Measurements from ENCODE around the gene CEP128. TPM values are rescaled to one million over a fixed set of nuclear protein-coding genes. Genes with fewer than 3 reads are reported as not detected.

CEP128 gene
- total and polyA plus RNA-seq, 3 donors from 2014 or later = 8.5 to 30.9 (median 15.3) TPM

- 85 to 87% methylated on average over 4 of the region's 4 CpGs for WGBS, 2 donors
- Histone ChIP-seq H3K9me3 (no peaks in the 10 kb centered on the region), H3K4me3 (no peak overlapping the region), H3K4me1 (no peaks in the 10 kb centered on the region), H3K27ac (no peak overlapping the region), H3K36me3 (ENCODE audit: low read depth, missing control alignments) (no peaks in the 10 kb centered on the region), H3K27me3 (no peaks in the 10 kb centered on the region)
- no peak for TF ChIP-seq POLR2A (IDR thresholded peaks at IDR 0.05)
- no peak for TF ChIP-seq CTCF (IDR thresholded peaks at IDR 0.05)
- intact Hi-C loops (cut with DNase I; ENCODE audit: low total_unique reads) = no loop called here
- no peak for DNase-seq
These were observed 436.8 kb downstream of the CEP128 start for GRCh38 chr14:80504781-80505180.

- no peak for DNase-seq
- Histone ChIP-seq H3K27me3 (no peaks in the 10 kb centered on the region), H3K4me3 (no peak overlapping the region), H3K27ac (no peak overlapping the region), H3K36me3 (ENCODE audit: low read depth, missing control alignments) (no peaks in the 10 kb centered on the region), H3K9me3 (no peaks in the 10 kb centered on the region), H3K4me1 (peaks cover 2% of the 10 kb centered on the region)
- TF ChIP-seq CTCF (IDR thresholded peaks at IDR 0.05) (no peak), POLR2A (IDR thresholded peaks at IDR 0.05) (no peak)
- 87 to 96% methylated on average over 2 of the region's 2 CpGs for WGBS, 2 donors
- intact Hi-C loops (cut with DNase I; ENCODE audit: low total_unique reads) = no loop called here
These were observed 443.0 kb downstream of the CEP128 start for GRCh38 chr14:80498533-80498932.

GRCh38 chr14:80496090-80496489 is 445.4 kb downstream of the CEP128 start:
- no peaks in the 10 kb centered on the region for H3K9me3 ChIP-seq
- 95 to 97% methylated on average over 4 of the region's 4 CpGs for WGBS, 2 donors
- no peak for DNase-seq
- no peaks in the 10 kb centered on the region for H3K27me3 ChIP-seq
- no peak for TF ChIP-seq CTCF (IDR thresholded peaks at IDR 0.05)
- intact Hi-C loops (cut with DNase I; ENCODE audit: low total_unique reads) = no loop called here
- no peaks in the 10 kb centered on the region for H3K36me3 ChIP-seq (ENCODE audit: low read depth, missing control alignments)
- H3K4me1 ChIP-seq = peaks cover 18% of the 10 kb centered on the region
- H3K27ac ChIP-seq = no peak overlapping the region
- no peak overlapping the region for H3K4me3 ChIP-seq

- no peak for TF ChIP-seq CTCF (IDR thresholded peaks at IDR 0.05)
- no peak overlapping the region for H3K4me3 ChIP-seq
- no peaks in the 10 kb centered on the region for H3K9me3 ChIP-seq
- H3K4me1 ChIP-seq = peaks cover 18% of the 10 kb centered on the region
- no peak for DNase-seq
- no peaks in the 10 kb centered on the region for H3K27me3 ChIP-seq
- H3K27ac ChIP-seq = no peak overlapping the region
- WGBS, 2 donors = 61 to 67% methylated on average over 2 of the region's 2 CpGs
- H3K36me3 ChIP-seq (ENCODE audit: low read depth, missing control alignments) = no peaks in the 10 kb centered on the region
- intact Hi-C loops (cut with DNase I; ENCODE audit: low total_unique reads) = no loop called here
These were observed 446.8 kb downstream of the CEP128 start for GRCh38 chr14:80494769-80495168.

GRCh38 chr14:80493620-80494019 is 447.9 kb downstream of the CEP128 start:
- Histone ChIP-seq H3K27ac (peak overlapping the region in 1 of 2 donors; percentile 47), H3K4me3 (no peak overlapping the region), H3K4me1 (peaks cover 18% of the 10 kb centered on the region), H3K36me3 (ENCODE audit: low read depth, missing control alignments) (no peaks in the 10 kb centered on the region), H3K9me3 (no peaks in the 10 kb centered on the region), H3K27me3 (no peaks in the 10 kb centered on the region)
- DNase-seq = no peak
- no peak for TF ChIP-seq CTCF (IDR thresholded peaks at IDR 0.05)
- TF ChIP-seq POLR2A (IDR thresholded peaks at IDR 0.05) = no peak
- intact Hi-C loops (cut with DNase I; ENCODE audit: low total_unique reads) = no loop called here
- 64 to 68% methylated on average over 5 of the region's 5 CpGs for WGBS, 2 donors
